HepG2 (cell line): ENCODE measurements around the gene GALNT10. TPM values are rescaled to one million over a fixed set of nuclear protein-coding genes. Genes with fewer than 3 reads are reported as not detected.

ENCODE experiments used
- CREBL2 ChIP-seq: sonication (generic); formaldehyde crosslinking; IDR thresholded peaks from 2 replicates; pipeline ENCODE4 v1.8.1; 2023; ENCODE audit warnings: missing genetic modification reagents, mild to moderate bottlenecking, borderline replicate concordance
- ELF1 ChIP-seq: sonication (generic); formaldehyde crosslinking; IDR thresholded peaks from 2 replicates; pipeline ENCODE4 v1.4.0; 2020; ENCODE audit warnings: missing genetic modification reagents
- FOXA3 ChIP-seq: IDR thresholded peaks from 2 replicates; pipeline ENCODE4 v1.6.1; 2016; ENCODE audit warnings: missing genetic modification reagents, missing compliant biosample characterization
- HIVEP1 ChIP-seq: sonication (generic); formaldehyde crosslinking; IDR thresholded peaks from 2 replicates; pipeline ENCODE4 v1.4.0; 2020; ENCODE audit warnings: mild to moderate bottlenecking, missing genetic modification reagents
- KDM4B ChIP-seq: sonication (generic); formaldehyde crosslinking; IDR thresholded peaks from 2 replicates; pipeline ENCODE4 v1.4.0; 2020; ENCODE audit warnings: missing genetic modification reagents
- NFE2L2 ChIP-seq: fragments of 150-350 bp; IDR thresholded peaks from 2 replicates; pipeline ENCODE4 v1.6.1; 2014; ENCODE audit warnings: low read length
- NKX3-1 ChIP-seq: sonication (generic); formaldehyde crosslinking; IDR thresholded peaks from 2 replicates; pipeline ENCODE4 v1.5.0; 2020; ENCODE audit warnings: missing genetic modification reagents
- POLR2A ChIP-seq, 2 experiments: IDR thresholded peaks; 2 replicates each; pipeline ENCODE4 v1.6.1; 2011; ENCODE audit warnings: low read depth in 2 of 2, low read length in 2 of 2, mild to moderate bottlenecking in 1 of 2, moderate library complexity in 1 of 2; ENCODE audit not compliant: insufficient read depth in 1 of 2
- RCOR2 ChIP-seq: IDR thresholded peaks from 2 replicates; pipeline ENCODE4 v1.6.1; 2016; ENCODE audit warnings: missing biosample characterization, missing genetic modification reagents
- SNRNP70 ChIP-seq: fragments of 200-400 bp; formaldehyde crosslinking; IDR thresholded peaks from 2 replicates; pipeline ENCODE4 v1.6.1; 2017; ENCODE audit warnings: mild to moderate bottlenecking, low read depth, low read length, moderate library complexity
- SOX13 ChIP-seq, 3 experiments: fragments of 450-650 bp in 1 of 3; sonication (generic) in 1 of 3; formaldehyde crosslinking in 1 of 3; IDR thresholded peaks in 2 of 3; conservative IDR thresholded peaks in 1 of 3; 2 replicates each; pipeline versions ENCODE4 v1.5.0 to v1.6.1; 2016 to 2020; ENCODE audit warnings: antibody characterized with exemption in 1 of 3, mild to moderate bottlenecking in 1 of 3, missing compliant biosample characterization in 1 of 3, missing genetic modification reagents in 1 of 3, moderate library complexity in 1 of 3
- TBX2 ChIP-seq: sonication (generic); formaldehyde crosslinking; IDR thresholded peaks from 2 replicates; pipeline ENCODE4 v1.5.0; 2020; ENCODE audit warnings: missing genetic modification reagents, mild to moderate bottlenecking, borderline replicate concordance
- ZBTB2 ChIP-seq: sonication (generic); formaldehyde crosslinking; IDR thresholded peaks from 2 replicates; pipeline ENCODE4 v1.8.0; 2022; ENCODE audit warnings: low read depth, missing genetic modification reagents
- ZBTB8A ChIP-seq: sonication (generic); formaldehyde crosslinking; IDR thresholded peaks from 2 replicates; pipeline ENCODE4 v1.4.0; 2020; ENCODE audit warnings: mild to moderate bottlenecking, low read depth, missing genetic modification reagents, borderline replicate concordance
- ZNF234 ChIP-seq: sonication (generic); formaldehyde crosslinking; conservative IDR thresholded peaks from 2 replicates; pipeline ENCODE4 v1.5.1; 2020; ENCODE audit warnings: mild to moderate bottlenecking, missing genetic modification reagents
- ZNF24 ChIP-seq: fragments of 450-650 bp; IDR thresholded peaks from 2 replicates; pipeline ENCODE4 v1.6.1; 2017; ENCODE audit warnings: antibody characterized with exemption, mild to moderate bottlenecking
- ZNF44 ChIP-seq: sonication (generic); formaldehyde crosslinking; IDR thresholded peaks from 2 replicates; pipeline ENCODE4 v1.5.1; 2020; ENCODE audit warnings: mild to moderate bottlenecking, missing genetic modification reagents
- ZNF597 ChIP-seq: sonication (generic); formaldehyde crosslinking; IDR thresholded peaks from 2 replicates; pipeline ENCODE4 v1.5.0; 2020; ENCODE audit warnings: missing genetic modification reagents
- ZNF614 ChIP-seq: IDR thresholded peaks from 2 replicates; pipeline ENCODE4 v1.6.1; 2018; ENCODE audit warnings: missing biosample characterization, missing genetic modification reagents, inconsistent platforms, borderline replicate concordance
- ZNF768 ChIP-seq: sonication (generic); formaldehyde crosslinking; IDR thresholded peaks from 2 replicates; pipeline ENCODE4 v1.4.0; 2020; ENCODE audit warnings: missing genetic modification reagents
- ZNF781 ChIP-seq: sonication (generic); formaldehyde crosslinking; IDR thresholded peaks from 2 replicates; pipeline ENCODE4 v1.5.1; 2020; ENCODE audit warnings: borderline replicate concordance, mild to moderate bottlenecking, missing genetic modification reagents; ENCODE audit errors: not compliant biosample characterization
- polyA plus RNA-seq, 8 experiments: library from polyadenylated mRNA; depleted of rRNA in 3 of 8; stranded (reverse) in 7 of 8; unstranded in 1 of 8; fragments of >200 nt; fragmentation: Illumina TruSeq in 4 of 8; extraction: Trizol in 4 of 8; gene quantifications; 2 replicates each; pipeline versions ENCODE4 v1.2.1 to v1.2.3, GENCODE V29; 2011 to 2016; ENCODE audit warnings: low read depth in 4 of 8, missing spikeins in 1 of 8, mixed read lengths in 1 of 8; ENCODE audit not compliant: insufficient read depth in 1 of 8
- total RNA-seq, 5 experiments: library from RNA; depleted of rRNA; stranded (reverse); fragments of >200 nt; fragmentation: Illumina TruSeq; extraction: Trizol; gene quantifications; 2 replicates each; pipeline ENCODE4 v1.2.3, GENCODE V29; 2016; ENCODE audit warnings: low read depth in 1 of 5
- TF ChIP-seq, protein P1 (sequence below): conservative IDR thresholded peaks from 2 replicates; pipeline ENCODE4 v1.6.1; 2018; ENCODE audit warnings: missing genetic modification reagents
- TF ChIP-seq, protein P2 (sequence below): IDR thresholded peaks from 2 replicates; pipeline ENCODE4 v1.6.1; 2016; ENCODE audit warnings: missing compliant biosample characterization, missing genetic modification reagents, borderline replicate concordance

The GALNT10 gene
- total and polyA plus RNA-seq, 2 of the 13 experiments (the other 11 are each of a cell fraction or from before 2014, with no cell fraction given): 8.1 to 11.2 TPM

DNA sequence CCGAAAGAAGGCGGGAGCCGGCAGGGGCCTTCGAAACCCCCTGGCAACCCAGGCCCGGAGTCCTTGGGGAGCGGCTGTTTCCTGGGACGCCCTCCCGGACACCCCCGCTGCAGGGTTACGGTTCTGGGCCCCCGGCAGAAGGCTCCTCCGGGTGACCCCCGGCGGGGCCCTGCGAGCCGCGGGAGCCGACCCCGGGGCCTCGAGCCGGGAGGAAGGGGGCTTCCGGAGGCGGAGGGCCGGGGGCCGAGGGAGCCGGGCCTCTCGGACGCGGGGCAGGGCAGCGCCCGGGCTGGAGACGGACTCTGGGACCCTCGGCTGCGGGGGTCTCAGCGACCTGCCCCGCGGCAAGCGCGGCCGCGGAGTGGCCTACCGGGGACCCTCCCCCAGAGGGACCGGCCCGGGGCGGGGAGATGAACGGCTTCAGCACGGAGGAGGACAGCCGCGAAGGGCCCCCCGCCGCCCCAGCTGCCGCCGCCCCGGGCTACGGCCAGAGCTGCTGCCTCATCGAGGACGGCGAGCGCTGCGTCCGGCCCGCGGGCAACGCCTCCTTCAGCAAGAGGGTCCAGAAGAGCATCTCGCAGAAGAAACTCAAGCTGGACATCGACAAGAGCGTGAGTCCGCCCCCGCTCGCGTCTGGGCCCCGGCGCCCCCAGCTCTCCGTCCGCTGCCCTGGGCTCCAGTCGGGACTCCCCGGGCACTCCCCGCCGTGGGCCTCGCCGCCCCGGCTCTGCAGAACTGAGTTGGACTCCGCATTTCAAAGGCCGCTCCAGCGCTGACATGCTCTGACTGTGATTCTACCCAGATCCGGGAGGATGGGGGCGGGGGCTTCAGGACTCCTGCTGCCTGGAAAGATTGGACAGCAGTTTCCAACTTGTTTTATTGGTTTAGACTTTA lies 255.9 kb downstream of the GALNT10 start (continued):
- TF ChIP-seq, protein P1, sequence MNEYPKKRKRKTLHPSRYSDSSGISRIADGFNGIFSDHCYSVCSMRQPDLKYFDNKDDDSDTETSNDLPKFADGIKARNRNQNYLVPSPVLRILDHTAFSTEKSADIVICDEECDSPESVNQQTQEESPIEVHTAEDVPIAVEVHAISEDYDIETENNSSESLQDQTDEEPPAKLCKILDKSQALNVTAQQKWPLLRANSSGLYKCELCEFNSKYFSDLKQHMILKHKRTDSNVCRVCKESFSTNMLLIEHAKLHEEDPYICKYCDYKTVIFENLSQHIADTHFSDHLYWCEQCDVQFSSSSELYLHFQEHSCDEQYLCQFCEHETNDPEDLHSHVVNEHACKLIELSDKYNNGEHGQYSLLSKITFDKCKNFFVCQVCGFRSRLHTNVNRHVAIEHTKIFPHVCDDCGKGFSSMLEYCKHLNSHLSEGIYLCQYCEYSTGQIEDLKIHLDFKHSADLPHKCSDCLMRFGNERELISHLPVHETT (CRISPR knock-in tag): no peak
- TF ChIP-seq NKX3-1 (CRISPR knock-in tag): no peak
- no peak for TF ChIP-seq ZNF597 (CRISPR knock-in tag)
- TF ChIP-seq SNRNP70: no peak
- no peak for TF ChIP-seq KDM4B (CRISPR knock-in tag)
- no peak for TF ChIP-seq ELF1 (CRISPR knock-in tag)
- no peak for TF ChIP-seq NFE2L2
- TF ChIP-seq HIVEP1 (CRISPR knock-in tag): 0 out of 2 replicates have a peak, but pooled peaks have one; percentile 21
- TF ChIP-seq, protein P2, sequence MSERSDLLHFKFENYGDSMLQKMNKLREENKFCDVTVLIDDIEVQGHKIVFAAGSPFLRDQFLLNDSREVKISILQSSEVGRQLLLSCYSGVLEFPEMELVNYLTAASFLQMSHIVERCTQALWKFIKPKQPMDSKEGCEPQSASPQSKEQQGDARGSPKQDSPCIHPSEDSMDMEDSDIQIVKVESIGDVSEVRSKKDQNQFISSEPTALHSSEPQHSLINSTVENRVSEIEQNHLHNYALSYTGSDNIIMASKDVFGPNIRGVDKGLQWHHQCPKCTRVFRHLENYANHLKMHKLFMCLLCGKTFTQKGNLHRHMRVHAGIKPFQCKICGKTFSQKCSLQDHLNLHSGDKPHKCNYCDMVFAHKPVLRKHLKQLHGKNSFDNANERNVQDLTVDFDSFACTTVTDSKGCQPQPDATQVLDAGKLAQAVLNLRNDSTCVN (CRISPR knock-in tag): no peak
- TF ChIP-seq ZNF44: no peak
- TF ChIP-seq SOX13 (IDR thresholded peaks at IDR 0.05): no peak
- TF ChIP-seq SOX13 (CRISPR knock-in tag; conservative IDR thresholded peaks at IDR 0.05 in 1 of 2, IDR thresholded peaks at IDR 0.05 in 1 of 2): no peak
- no peak for TF ChIP-seq ZNF234
- TF ChIP-seq ZBTB8A (CRISPR knock-in tag): no peak
- no peak for TF ChIP-seq CREBL2 (CRISPR knock-in tag)
- no peak for TF ChIP-seq ZNF781 (CRISPR knock-in tag)
- 0 out of 2 replicates have a peak, but pooled peaks have one; percentile 21 for TF ChIP-seq ZNF768 (CRISPR knock-in tag)
- TF ChIP-seq ZNF24: no peak
- no peak for TF ChIP-seq RCOR2
- TF ChIP-seq POLR2A (IDR thresholded peaks at IDR 0.05; ENCODE audit: insufficient read depth in 1 of 2, low read depth in 2 of 2, low read length in 2 of 2): 0 out of 4 replicates have a peak, but pooled peaks of 1 of the 2 experiments have one; percentile 36
- TF ChIP-seq TBX2 (CRISPR knock-in tag): no peak
- TF ChIP-seq ZBTB2: no peak
- no peak for TF ChIP-seq ZNF614 (CRISPR knock-in tag)
- no peak for TF ChIP-seq FOXA3 (CRISPR knock-in tag)
